Neural progenitor cell (in vitro differentiated cells): ENCODE measurements around the gene SIT1. TPM values are rescaled to one million over a fixed set of nuclear protein-coding genes. Genes with fewer than 3 reads are reported as not detected.

Experiments
- DNase-seq: peaks from one replicate; pipeline ENCODE4 v3.0.0-alpha.2; 2016; ENCODE audit warnings: low spot score
- H2AFZ ChIP-seq: fragments of 200-600 bp; sonication (generic); replicated peaks from 2 replicates; pipeline ENCODE4 v1.6.1; 2016; ENCODE audit warnings: antibody characterized with exemption
- H3F3A ChIP-seq: fragments of 200-600 bp; sonication (generic); 2 replicates; pipeline ENCODE4 v1.6.1; 2016; ENCODE audit warnings: antibody characterized with exemption, low read depth
- H3K27ac ChIP-seq: fragments of 200-600 bp; sonication (generic); 2 replicates; pipeline ENCODE4 v1.5.1; 2016; ENCODE audit warnings: mild to moderate bottlenecking
- H3K27me3 ChIP-seq: fragments of 200-600 bp; sonication (generic); 2 replicates; pipeline ENCODE4 v1.6.1; 2016; ENCODE audit warnings: mild to moderate bottlenecking, moderate library complexity
- H3K36me3 ChIP-seq: fragments of 200-600 bp; sonication (generic); 2 replicates; pipeline ENCODE4 v1.5.1; 2016
- H3K4me1 ChIP-seq: fragments of 200-600 bp; sonication (generic); 2 replicates; pipeline ENCODE4 v1.6.1; 2016; ENCODE audit warnings: mixed run types
- H3K4me2 ChIP-seq: fragments of 200-600 bp; sonication (generic); 2 replicates; pipeline ENCODE4 v1.6.1; 2016
- H3K4me3 ChIP-seq: fragments of 200-600 bp; sonication (generic); 2 replicates; pipeline ENCODE4 v1.5.1; 2016
- H3K79me2 ChIP-seq: fragments of 200-600 bp; sonication (generic); 2 replicates; pipeline ENCODE4 v1.6.1; 2016; ENCODE audit warnings: low read depth
- H3K9ac ChIP-seq: fragments of 200-600 bp; sonication (generic); 2 replicates; pipeline ENCODE4 v1.6.1; 2016
- H3K9me3 ChIP-seq: fragments of 200-600 bp; sonication (generic); 2 replicates; pipeline ENCODE4 v1.5.1; 2016; ENCODE audit warnings: low read depth
- H4K20me1 ChIP-seq: fragments of 200-600 bp; sonication (generic); 2 replicates; pipeline ENCODE4 v1.6.1; 2016; ENCODE audit warnings: low read depth
- H3K27ac Mint-ChIP-seq: 3 replicates; pipeline ENCODE4 v1.8.0; 2021; ENCODE audit warnings: mixed read lengths
- H3K27me3 Mint-ChIP-seq: 2 replicates; pipeline ENCODE4 v1.8.0; 2022; ENCODE audit warnings: low read depth, mild to moderate bottlenecking, inconsistent platforms, moderate library complexity, mixed read lengths; ENCODE audit not compliant: insufficient read depth
- H3K36me3 Mint-ChIP-seq: 3 replicates; pipeline ENCODE4 v1.8.0; 2021; ENCODE audit warnings: mixed read lengths
- H3K4me1 Mint-ChIP-seq: 3 replicates; pipeline ENCODE4 v1.8.0; 2021; ENCODE audit warnings: mixed read lengths
- H3K4me3 Mint-ChIP-seq: 3 replicates; pipeline ENCODE4 v1.8.0; 2021; ENCODE audit warnings: mild to moderate bottlenecking, moderate library complexity, mixed read lengths
- H3K9me3 Mint-ChIP-seq: 3 replicates; pipeline ENCODE4 v1.8.0; 2020; ENCODE audit warnings: mixed read lengths
- EZH2 ChIP-seq: fragments of 200-600 bp; sonication (generic); IDR thresholded peaks from 2 replicates; pipeline ENCODE4 v1.6.1; 2017; ENCODE audit warnings: antibody characterized with exemption, mild to moderate bottlenecking, moderate library complexity
- EZH2phosphoT487 ChIP-seq: fragments of 200-600 bp; sonication (generic); IDR thresholded peaks from 2 replicates; pipeline ENCODE4 v1.6.1; 2017; ENCODE audit warnings: antibody characterized with exemption
- total RNA-seq: library from RNA; depleted of rRNA; stranded (reverse); fragments of >200 nt; gene quantifications from 2 replicates; pipeline ENCODE4 v1.2.3, GENCODE V29; 2015; ENCODE audit warnings: low replicate concordance
- TF ChIP-seq, protein P1 (sequence below): fragments of 200-600 bp; sonication (generic); IDR thresholded peaks from 2 replicates; pipeline ENCODE4 v1.5.1; 2017; ENCODE audit warnings: antibody characterized with exemption, mild to moderate bottlenecking

The SIT1 gene
- total RNA-seq, 1 donor from 2014 or later: 0.86 TPM

DNA sequence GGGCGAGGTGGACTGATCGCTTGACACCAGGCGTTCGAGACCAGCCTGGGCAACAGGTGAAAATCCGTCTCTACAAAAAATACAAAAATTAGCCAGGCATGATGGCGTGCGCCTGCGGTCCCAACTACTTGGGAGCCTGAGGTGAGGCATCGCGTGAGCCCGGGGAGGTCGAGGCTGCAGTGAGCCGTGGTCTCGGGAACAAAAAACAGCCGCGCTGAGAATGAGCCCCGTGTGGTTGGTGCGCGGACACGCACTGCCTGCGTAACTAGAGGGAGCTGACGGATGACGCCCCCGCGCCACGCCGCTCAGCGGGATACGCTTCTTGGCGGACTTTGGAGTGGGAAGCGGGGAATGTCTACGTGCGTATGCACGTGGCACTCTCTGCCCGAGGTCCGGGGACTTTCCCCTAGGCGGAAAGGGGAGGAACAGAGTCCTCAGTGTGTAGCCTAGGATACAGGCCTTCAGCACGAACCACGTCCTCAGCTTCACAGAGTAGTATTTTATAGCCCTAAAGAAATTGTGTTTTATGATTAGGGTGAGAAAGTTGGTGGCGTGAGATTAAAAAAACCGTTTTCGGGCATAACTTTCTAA, 6.9 kb upstream of the SIT1 start, which contains the start of gene RMRP:
RMRP (minus strand) TSS at position 474 of the 591 bp plus-strand sequence.
- Mint-ChIP-seq H3K27ac (peak within 1 kb of the TSS; percentile 100), H3K9me3 (peaks cover 3% of the 10 kb centered on the region), H3K4me1 (peaks cover 45% of the 10 kb centered on the region), H3K27me3 (peaks cover 15% of the 10 kb centered on the region), H3K4me3 (peak within 1 kb of the TSS; percentile 91), H3K36me3 (peaks cover 27% of the 10 kb centered on the region)
- no peaks in the 10 kb centered on the region for H3K9me3 ChIP-seq
- H4K20me1 ChIP-seq: peaks cover 10% of the 10 kb centered on the region
- peaks cover 48% of the 10 kb centered on the region for H3F3A ChIP-seq
- H3K27ac ChIP-seq: peak within 1 kb of the TSS; percentile 97
- TF ChIP-seq, protein P1, sequence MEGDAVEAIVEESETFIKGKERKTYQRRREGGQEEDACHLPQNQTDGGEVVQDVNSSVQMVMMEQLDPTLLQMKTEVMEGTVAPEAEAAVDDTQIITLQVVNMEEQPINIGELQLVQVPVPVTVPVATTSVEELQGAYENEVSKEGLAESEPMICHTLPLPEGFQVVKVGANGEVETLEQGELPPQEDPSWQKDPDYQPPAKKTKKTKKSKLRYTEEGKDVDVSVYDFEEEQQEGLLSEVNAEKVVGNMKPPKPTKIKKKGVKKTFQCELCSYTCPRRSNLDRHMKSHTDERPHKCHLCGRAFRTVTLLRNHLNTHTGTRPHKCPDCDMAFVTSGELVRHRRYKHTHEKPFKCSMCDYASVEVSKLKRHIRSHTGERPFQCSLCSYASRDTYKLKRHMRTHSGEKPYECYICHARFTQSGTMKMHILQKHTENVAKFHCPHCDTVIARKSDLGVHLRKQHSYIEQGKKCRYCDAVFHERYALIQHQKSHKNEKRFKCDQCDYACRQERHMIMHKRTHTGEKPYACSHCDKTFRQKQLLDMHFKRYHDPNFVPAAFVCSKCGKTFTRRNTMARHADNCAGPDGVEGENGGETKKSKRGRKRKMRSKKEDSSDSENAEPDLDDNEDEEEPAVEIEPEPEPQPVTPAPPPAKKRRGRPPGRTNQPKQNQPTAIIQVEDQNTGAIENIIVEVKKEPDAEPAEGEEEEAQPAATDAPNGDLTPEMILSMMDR: peak; percentile 30
- TF ChIP-seq EZH2phosphoT487 (no peak), EZH2 (no peak)
- H3K36me3 ChIP-seq: no peaks in the 10 kb centered on the region
- peaks cover 15% of the 10 kb centered on the region for H3K27me3 ChIP-seq
- H3K4me3 ChIP-seq: peak within 1 kb of the TSS; percentile 75
- peak; percentile 98 for DNase-seq
- H2AFZ ChIP-seq: peak within 1 kb of the TSS; percentile 60
- peak within 1 kb of the TSS; percentile 78 for H3K9ac ChIP-seq
- peaks cover 8% of the 10 kb centered on the region for H3K79me2 ChIP-seq
- peak within 1 kb of the TSS; percentile 82 for H3K4me2 ChIP-seq
- no peaks in the 10 kb centered on the region for H3K4me1 ChIP-seq

DNA sequence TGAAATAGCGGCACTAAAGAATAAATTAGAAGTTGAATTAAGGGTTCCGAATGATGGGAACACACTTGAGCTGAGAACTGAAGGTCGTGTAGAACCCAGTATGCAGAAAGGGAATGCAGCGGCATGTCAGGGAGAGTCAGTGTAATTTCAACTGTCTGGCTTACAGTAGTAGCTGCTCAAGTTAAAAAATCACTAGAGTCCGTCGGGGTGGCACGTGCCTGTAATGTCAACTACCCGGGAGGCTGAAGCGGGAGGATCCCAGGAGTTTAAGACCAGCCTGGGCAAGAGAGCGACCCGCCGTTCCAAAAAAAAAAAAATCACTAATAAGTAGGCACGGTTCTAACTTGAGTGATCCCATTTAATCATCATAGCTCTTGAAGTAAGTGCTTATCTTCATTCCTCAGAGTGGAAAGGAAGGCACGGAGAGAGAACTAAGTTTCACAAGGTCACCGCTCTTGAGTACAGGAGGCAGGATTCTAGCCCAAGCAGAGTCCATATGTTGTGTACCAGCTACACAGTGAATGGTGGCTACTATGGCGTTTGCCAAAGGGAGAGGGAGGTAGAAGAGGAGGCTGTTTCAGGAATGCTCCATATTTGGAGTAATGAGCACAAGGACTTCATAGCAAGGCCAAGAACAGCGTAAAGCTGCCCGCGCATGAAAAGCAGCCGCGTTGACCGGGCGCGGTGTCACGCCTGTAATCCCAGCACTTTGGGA, 6.3 kb upstream of the SIT1 start:
- DNase-seq: no peak
- Histone ChIP-seq H3K4me2 (peak overlapping the region; percentile 82), H3K27me3 (peaks cover 15% of the 10 kb centered on the region), H2AFZ (peak overlapping the region; percentile 60), H3K4me3 (peak overlapping the region; percentile 75), H3K9me3 (no peaks in the 10 kb centered on the region), H4K20me1 (peaks cover 10% of the 10 kb centered on the region), H3F3A (peaks cover 42% of the 10 kb centered on the region), H3K4me1 (no peaks in the 10 kb centered on the region), H3K36me3 (no peaks in the 10 kb centered on the region), H3K27ac (no peak overlapping the region), H3K79me2 (peaks cover 8% of the 10 kb centered on the region), H3K9ac (no peak overlapping the region)
- H3K4me3 Mint-ChIP-seq: peak overlapping the region; percentile 91
- peaks cover 15% of the 10 kb centered on the region for H3K27me3 Mint-ChIP-seq
- peaks cover 39% of the 10 kb centered on the region for H3K4me1 Mint-ChIP-seq
- H3K36me3 Mint-ChIP-seq: peaks cover 26% of the 10 kb centered on the region
- peak overlapping the region; percentile 100 for H3K27ac Mint-ChIP-seq
- H3K9me3 Mint-ChIP-seq: peaks cover 3% of the 10 kb centered on the region
- TF ChIP-seq, protein P1: no peak
- TF ChIP-seq EZH2: peak; percentile 17

DNA sequence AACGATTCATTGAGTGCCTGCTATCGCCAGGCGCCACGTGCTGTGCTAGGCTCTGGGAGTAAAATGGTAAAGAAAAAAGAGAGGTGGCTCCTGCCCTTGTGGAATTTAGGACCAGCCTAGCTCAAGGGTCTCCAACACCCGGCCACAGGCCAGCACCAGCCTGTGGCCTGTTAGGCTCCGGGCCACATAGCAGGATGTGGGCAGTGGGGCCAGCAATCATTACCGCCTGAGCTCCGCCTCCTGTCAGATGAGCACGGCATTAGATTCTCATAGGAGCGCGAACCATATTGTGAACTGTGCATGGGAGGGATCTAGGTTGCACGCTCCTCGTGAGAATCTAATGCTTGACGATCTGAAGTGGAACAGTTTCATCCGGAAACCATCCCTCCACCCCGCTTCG, 5.6 kb upstream of the SIT1 start:
- H3K36me3 Mint-ChIP-seq: peaks cover 22% of the 10 kb centered on the region
- H3K27ac Mint-ChIP-seq: no peak overlapping the region
- H3K27me3 Mint-ChIP-seq: peaks cover 16% of the 10 kb centered on the region
- H3K36me3 ChIP-seq: no peaks in the 10 kb centered on the region
- H2AFZ ChIP-seq: no peak overlapping the region
- no peak overlapping the region for H3K27ac ChIP-seq
- no peak for TF ChIP-seq EZH2phosphoT487
- TF ChIP-seq, protein P1: no peak
- TF ChIP-seq EZH2: no peak
- H3K4me2 ChIP-seq: no peak overlapping the region
- H3K9ac ChIP-seq: no peak overlapping the region
- peak overlapping the region; percentile 91 for H3K4me3 Mint-ChIP-seq
- peaks cover 10% of the 10 kb centered on the region for H4K20me1 ChIP-seq
- H3K4me3 ChIP-seq: no peak overlapping the region
- no peaks in the 10 kb centered on the region for H3K9me3 ChIP-seq
- H3K9me3 Mint-ChIP-seq: peaks cover 3% of the 10 kb centered on the region
- DNase-seq: no peak
- peaks cover 35% of the 10 kb centered on the region for H3K4me1 Mint-ChIP-seq
- peaks cover 15% of the 10 kb centered on the region for H3K27me3 ChIP-seq
- peaks cover 37% of the 10 kb centered on the region for H3F3A ChIP-seq
- peaks cover 8% of the 10 kb centered on the region for H3K79me2 ChIP-seq
- no peaks in the 10 kb centered on the region for H3K4me1 ChIP-seq
